Neural progenitor cell (in vitro differentiated cells): ENCODE measurements around the gene S100A6. TPM values are rescaled to one million over a fixed set of nuclear protein-coding genes. Genes with fewer than 3 reads are reported as not detected.

Experiments used
- DNase-seq: peaks from one replicate; pipeline ENCODE4 v3.0.0-alpha.2; 2016; ENCODE audit warnings: low spot score
- H2AFZ ChIP-seq: fragments of 200-600 bp; sonication (generic); replicated peaks from 2 replicates; pipeline ENCODE4 v1.6.1; 2016; ENCODE audit warnings: antibody characterized with exemption
- H3F3A ChIP-seq: fragments of 200-600 bp; sonication (generic); 2 replicates; pipeline ENCODE4 v1.6.1; 2016; ENCODE audit warnings: antibody characterized with exemption, low read depth
- H3K27ac ChIP-seq: fragments of 200-600 bp; sonication (generic); 2 replicates; pipeline ENCODE4 v1.5.1; 2016; ENCODE audit warnings: mild to moderate bottlenecking
- H3K27me3 ChIP-seq: fragments of 200-600 bp; sonication (generic); 2 replicates; pipeline ENCODE4 v1.6.1; 2016; ENCODE audit warnings: mild to moderate bottlenecking, moderate library complexity
- H3K36me3 ChIP-seq: fragments of 200-600 bp; sonication (generic); 2 replicates; pipeline ENCODE4 v1.5.1; 2016
- H3K4me1 ChIP-seq: fragments of 200-600 bp; sonication (generic); 2 replicates; pipeline ENCODE4 v1.6.1; 2016; ENCODE audit warnings: mixed run types
- H3K4me2 ChIP-seq: fragments of 200-600 bp; sonication (generic); 2 replicates; pipeline ENCODE4 v1.6.1; 2016
- H3K4me3 ChIP-seq: fragments of 200-600 bp; sonication (generic); 2 replicates; pipeline ENCODE4 v1.5.1; 2016
- H3K79me2 ChIP-seq: fragments of 200-600 bp; sonication (generic); 2 replicates; pipeline ENCODE4 v1.6.1; 2016; ENCODE audit warnings: low read depth
- H3K9ac ChIP-seq: fragments of 200-600 bp; sonication (generic); 2 replicates; pipeline ENCODE4 v1.6.1; 2016
- H3K9me3 ChIP-seq: fragments of 200-600 bp; sonication (generic); 2 replicates; pipeline ENCODE4 v1.5.1; 2016; ENCODE audit warnings: low read depth
- H4K20me1 ChIP-seq: fragments of 200-600 bp; sonication (generic); 2 replicates; pipeline ENCODE4 v1.6.1; 2016; ENCODE audit warnings: low read depth
- H3K27ac Mint-ChIP-seq: 3 replicates; pipeline ENCODE4 v1.8.0; 2021; ENCODE audit warnings: mixed read lengths
- H3K27me3 Mint-ChIP-seq: 2 replicates; pipeline ENCODE4 v1.8.0; 2022; ENCODE audit warnings: low read depth, mild to moderate bottlenecking, inconsistent platforms, moderate library complexity, mixed read lengths; ENCODE audit not compliant: insufficient read depth
- H3K36me3 Mint-ChIP-seq: 3 replicates; pipeline ENCODE4 v1.8.0; 2021; ENCODE audit warnings: mixed read lengths
- H3K4me1 Mint-ChIP-seq: 3 replicates; pipeline ENCODE4 v1.8.0; 2021; ENCODE audit warnings: mixed read lengths
- H3K4me3 Mint-ChIP-seq: 3 replicates; pipeline ENCODE4 v1.8.0; 2021; ENCODE audit warnings: mild to moderate bottlenecking, moderate library complexity, mixed read lengths
- H3K9me3 Mint-ChIP-seq: 3 replicates; pipeline ENCODE4 v1.8.0; 2020; ENCODE audit warnings: mixed read lengths
- CTCF ChIP-seq: fragments of 200-600 bp; sonication (generic); IDR thresholded peaks from 2 replicates; pipeline ENCODE4 v1.5.1; 2017; ENCODE audit warnings: antibody characterized with exemption, mild to moderate bottlenecking
- EZH2 ChIP-seq: fragments of 200-600 bp; sonication (generic); IDR thresholded peaks from 2 replicates; pipeline ENCODE4 v1.6.1; 2017; ENCODE audit warnings: antibody characterized with exemption, mild to moderate bottlenecking, moderate library complexity
- EZH2phosphoT487 ChIP-seq: fragments of 200-600 bp; sonication (generic); IDR thresholded peaks from 2 replicates; pipeline ENCODE4 v1.6.1; 2017; ENCODE audit warnings: antibody characterized with exemption
- total RNA-seq: library from RNA; depleted of rRNA; stranded (reverse); fragments of >200 nt; gene quantifications from 2 replicates; pipeline ENCODE4 v1.2.3, GENCODE V29; 2015; ENCODE audit warnings: low replicate concordance

S100A6 gene
- total RNA-seq, 1 donor from 2014 or later, result not detected

- TF ChIP-seq CTCF, result no peak
- no peak for TF ChIP-seq EZH2
- no peak for TF ChIP-seq EZH2phosphoT487
- no peak overlapping the region for H3K9ac ChIP-seq
These were observed 28.9 kb downstream of the S100A6 start for GRCh38 chr1:153506831-153507413.

GRCh38 chr1:153506386-153506785 lies 29.4 kb downstream of the S100A6 start:
- H3K9me3 Mint-ChIP-seq, result no peaks in the 10 kb centered on the region
- peaks cover 5% of the 10 kb centered on the region for H3K27me3 Mint-ChIP-seq
- Histone ChIP-seq H3K27me3 (peaks cover 1% of the 10 kb centered on the region), H3K4me3 (no peak overlapping the region), H3K79me2 (no peaks in the 10 kb centered on the region), H3K27ac (no peak overlapping the region), H4K20me1 (no peaks in the 10 kb centered on the region), H3F3A (peaks cover 3% of the 10 kb centered on the region), H3K4me2 (no peak overlapping the region), H3K4me1 (no peaks in the 10 kb centered on the region), H3K9ac (no peak overlapping the region), H2AFZ (no peak overlapping the region), H3K9me3 (no peaks in the 10 kb centered on the region), H3K36me3 (no peaks in the 10 kb centered on the region)
- H3K27ac Mint-ChIP-seq, result no peak overlapping the region
- no peaks in the 10 kb centered on the region for H3K36me3 Mint-ChIP-seq
- TF ChIP-seq EZH2 (no peak), CTCF (no peak), EZH2phosphoT487 (no peak)
- H3K4me3 Mint-ChIP-seq, result no peak overlapping the region
- peaks cover 16% of the 10 kb centered on the region for H3K4me1 Mint-ChIP-seq
- DNase-seq, result no peak

More at GRCh38 chr1:153506831-153507413, 28.9 kb downstream of the S100A6 start:
- H3K27ac Mint-ChIP-seq, result no peak overlapping the region
- H3K4me3 Mint-ChIP-seq, result no peak overlapping the region
- H3K36me3 Mint-ChIP-seq, result no peaks in the 10 kb centered on the region
- Histone ChIP-seq H3K9me3 (no peaks in the 10 kb centered on the region), H3K79me2 (no peaks in the 10 kb centered on the region), H3K4me2 (no peak overlapping the region), H3K36me3 (no peaks in the 10 kb centered on the region), H2AFZ (no peak overlapping the region), H3K4me3 (no peak overlapping the region), H3K27ac (no peak overlapping the region), H4K20me1 (no peaks in the 10 kb centered on the region), H3K4me1 (no peaks in the 10 kb centered on the region), H3F3A (peaks cover 3% of the 10 kb centered on the region), H3K27me3 (peaks cover 6% of the 10 kb centered on the region)
- DNase-seq, result no peak
- H3K4me1 Mint-ChIP-seq, result peaks cover 16% of the 10 kb centered on the region
- no peaks in the 10 kb centered on the region for H3K9me3 Mint-ChIP-seq
- H3K27me3 Mint-ChIP-seq, result peaks cover 5% of the 10 kb centered on the region

GRCh38 chr1:153505576-153505975 lies 30.2 kb downstream of the S100A6 start:
- Mint-ChIP-seq H3K36me3 (no peaks in the 10 kb centered on the region), H3K4me3 (no peak overlapping the region), H3K9me3 (no peaks in the 10 kb centered on the region), H3K4me1 (peaks cover 11% of the 10 kb centered on the region), H3K27ac (no peak overlapping the region), H3K27me3 (peaks cover 6% of the 10 kb centered on the region)
- Histone ChIP-seq H4K20me1 (no peaks in the 10 kb centered on the region), H3K27me3 (no peaks in the 10 kb centered on the region), H3K27ac (no peak overlapping the region), H3K4me3 (no peak overlapping the region), H3K9ac (no peak overlapping the region), H3K79me2 (no peaks in the 10 kb centered on the region), H3F3A (peaks cover 1% of the 10 kb centered on the region), H3K4me2 (no peak overlapping the region), H3K4me1 (no peaks in the 10 kb centered on the region), H3K36me3 (no peaks in the 10 kb centered on the region), H3K9me3 (no peaks in the 10 kb centered on the region), H2AFZ (no peak overlapping the region)
- DNase-seq, result no peak
- TF ChIP-seq EZH2 (no peak), EZH2phosphoT487 (no peak), CTCF (no peak)
